Measurements from ENCODE around the gene MMP2.

The MMP2 gene

GRCh38 chr16:55471448-55472097 lies 7.4 kb upstream of the MMP2 start:
- H3K27ac ChIP-seq (replicated peaks; ENCODE audit: low read length) = no peak overlapping the region
- no peak for DNase-seq (ENCODE audit: low spot score)
- no peak overlapping the region for H3K4me3 ChIP-seq (ENCODE audit: low read length in 2 of 2)

GRCh38 chr16:55473587-55473986 lies 5.4 kb upstream of the MMP2 start:
- Histone ChIP-seq H2AFZ (ENCODE audit: low read length) (no peak overlapping the region), H3K4ac (ENCODE audit: low read length) (no peak overlapping the region), H3K4me3 (ENCODE audit: low read length in 2 of 2) (no peak overlapping the region), H3K27me3 (ENCODE audit: control insufficient read depth in 3 of 3, insufficient read depth in 3 of 3, low read depth in 1 of 3, low read length in 3 of 3) (peaks cover 0 to 11% (median 7%) of the 10 kb centered on the region in 3 experiments), H3K4me1 (ENCODE audit: control insufficient read depth in 2 of 2, insufficient read depth in 1 of 2, low read depth in 1 of 2, low read length in 2 of 2) (peaks cover under 1 to 1% of the 10 kb centered on the region in 2 donors), H3K27ac (replicated peaks; ENCODE audit: low read length) (no peak overlapping the region), H3K23ac (ENCODE audit: low read depth, low read length, poor library complexity) (no peak overlapping the region), H2BK120ac (ENCODE audit: low read depth, low read length) (no peak overlapping the region), H3K18ac (ENCODE audit: low read length) (no peak overlapping the region), H3K4me2 (ENCODE audit: insufficient read depth, low read length, poor library complexity, severe bottlenecking) (no peak overlapping the region), H3K9ac (ENCODE audit: low read depth, low read length, poor library complexity) (no peak overlapping the region), H3K9me3 (replicated peaks in 1 of 2; ENCODE audit: control insufficient read depth in 2 of 2, insufficient read depth in 1 of 2, low read depth in 1 of 2, low read length in 2 of 2) (peaks cover 0 to 3% of the 10 kb centered on the region in 2 donors), H2BK15ac (ENCODE audit: low read length) (no peak overlapping the region), H3K36me3 (replicated peaks in 1 of 2; ENCODE audit: control insufficient read depth in 2 of 2, insufficient read depth in 2 of 2, low read length in 2 of 2) (no peaks in the 10 kb centered on the region), H2AK5ac (ENCODE audit: low read depth, low read length) (no peak overlapping the region), H4K91ac (ENCODE audit: low read depth, low read length, poor library complexity) (no peak overlapping the region), H2BK5ac (ENCODE audit: low read length) (no peak overlapping the region), H3K14ac (ENCODE audit: low read length) (no peak overlapping the region), H4K8ac (ENCODE audit: low read depth, low read length) (no peak overlapping the region), H2BK12ac (ENCODE audit: low read length) (no peak overlapping the region), H3K79me1 (ENCODE audit: low read depth, low read length) (no peaks in the 10 kb centered on the region)
- WGBS, 2 donors (ENCODE audit: extremely low coverage in 2 of 2, insufficient read length in 2 of 2, insufficient replicate concordance in 1 of 2) = no CpG with 5 or more reads among the region's 2 CpGs
- DNase-seq (ENCODE audit: low spot score) = no peak

More at GRCh38 chr16:55471448-55472097, 7.4 kb upstream of the MMP2 start:
- H3K79me1 ChIP-seq (ENCODE audit: low read depth, low read length) = no peaks in the 10 kb centered on the region
- H2AK5ac ChIP-seq (ENCODE audit: low read depth, low read length) = no peak overlapping the region
- no peak overlapping the region for H3K4ac ChIP-seq (ENCODE audit: low read length)
- peaks cover 0 to 3% of the 10 kb centered on the region in 2 donors for H3K9me3 ChIP-seq (replicated peaks in 1 of 2; ENCODE audit: control insufficient read depth in 2 of 2, insufficient read depth in 1 of 2, low read depth in 1 of 2, low read length in 2 of 2)
- H3K18ac ChIP-seq (ENCODE audit: low read length) = no peak overlapping the region
- H2AFZ ChIP-seq (ENCODE audit: low read length) = no peak overlapping the region
- H2BK15ac ChIP-seq (ENCODE audit: low read length) = no peak overlapping the region
- no peak overlapping the region for H4K91ac ChIP-seq (ENCODE audit: low read depth, low read length, poor library complexity)
- no peak overlapping the region for H2BK5ac ChIP-seq (ENCODE audit: low read length)
- no peaks in the 10 kb centered on the region for H3K4me1 ChIP-seq (ENCODE audit: control insufficient read depth in 2 of 2, insufficient read depth in 1 of 2, low read depth in 1 of 2, low read length in 2 of 2)
- no CpG with 5 or more reads among the region's 4 CpGs for WGBS, 2 donors (ENCODE audit: extremely low coverage in 2 of 2, insufficient read length in 2 of 2, insufficient replicate concordance in 1 of 2)
- H3K9ac ChIP-seq (ENCODE audit: low read depth, low read length, poor library complexity) = no peak overlapping the region
- no peak overlapping the region for H2BK120ac ChIP-seq (ENCODE audit: low read depth, low read length)
- H3K23ac ChIP-seq (ENCODE audit: low read depth, low read length, poor library complexity) = no peak overlapping the region
- H3K36me3 ChIP-seq (replicated peaks in 1 of 2; ENCODE audit: control insufficient read depth in 2 of 2, insufficient read depth in 2 of 2, low read length in 2 of 2) = no peaks in the 10 kb centered on the region
- H4K8ac ChIP-seq (ENCODE audit: low read depth, low read length) = no peak overlapping the region
- H2BK12ac ChIP-seq (ENCODE audit: low read length) = no peak overlapping the region
- no peak overlapping the region for H3K14ac ChIP-seq (ENCODE audit: low read length)
- H3K4me2 ChIP-seq (ENCODE audit: insufficient read depth, low read length, poor library complexity, severe bottlenecking) = no peak overlapping the region
- H3K27me3 ChIP-seq (ENCODE audit: control insufficient read depth in 3 of 3, insufficient read depth in 3 of 3, low read depth in 1 of 3, low read length in 3 of 3) = peaks cover 0 to 13% (median 0%) of the 10 kb centered on the region in 3 experiments

GRCh38 chr16:55474821-55475220 lies 4.2 kb upstream of the MMP2 start:
- H2BK15ac ChIP-seq (ENCODE audit: low read length) = no peak overlapping the region
- no peak overlapping the region for H3K9ac ChIP-seq (ENCODE audit: low read depth, low read length, poor library complexity)
- no peak overlapping the region for H4K91ac ChIP-seq (ENCODE audit: low read depth, low read length, poor library complexity)
- H2BK120ac ChIP-seq (ENCODE audit: low read depth, low read length) = no peak overlapping the region
- H4K8ac ChIP-seq (ENCODE audit: low read depth, low read length) = no peak overlapping the region
- H3K4me3 ChIP-seq (ENCODE audit: low read length in 2 of 2) = no peak overlapping the region
- H2AK5ac ChIP-seq (ENCODE audit: low read depth, low read length) = no peak overlapping the region
- no peak overlapping the region for H3K23ac ChIP-seq (ENCODE audit: low read depth, low read length, poor library complexity)
- no CpG with 5 or more reads among the region's 3 CpGs for WGBS, 2 donors (ENCODE audit: extremely low coverage in 2 of 2, insufficient read length in 2 of 2, insufficient replicate concordance in 1 of 2)
- no peaks in the 10 kb centered on the region for H3K36me3 ChIP-seq (replicated peaks in 1 of 2; ENCODE audit: control insufficient read depth in 2 of 2, insufficient read depth in 2 of 2, low read length in 2 of 2)
- H3K14ac ChIP-seq (ENCODE audit: low read length) = no peak overlapping the region
- H3K9me3 ChIP-seq (replicated peaks in 1 of 2; ENCODE audit: control insufficient read depth in 2 of 2, insufficient read depth in 1 of 2, low read depth in 1 of 2, low read length in 2 of 2) = peaks cover 0 to 3% of the 10 kb centered on the region in 2 donors
- no peak overlapping the region for H3K18ac ChIP-seq (ENCODE audit: low read length)
- DNase-seq (ENCODE audit: low spot score) = no peak
- no peak overlapping the region for H3K27ac ChIP-seq (replicated peaks; ENCODE audit: low read length)
- no peak overlapping the region for H3K4me2 ChIP-seq (ENCODE audit: insufficient read depth, low read length, poor library complexity, severe bottlenecking)
- no peaks in the 10 kb centered on the region for H3K79me1 ChIP-seq (ENCODE audit: low read depth, low read length)
- no peak overlapping the region for H3K4ac ChIP-seq (ENCODE audit: low read length)
- peaks cover 3 to 4% of the 10 kb centered on the region in 2 donors for H3K4me1 ChIP-seq (ENCODE audit: control insufficient read depth in 2 of 2, insufficient read depth in 1 of 2, low read depth in 1 of 2, low read length in 2 of 2)
- no peak overlapping the region for H2BK12ac ChIP-seq (ENCODE audit: low read length)
- no peak overlapping the region for H2AFZ ChIP-seq (ENCODE audit: low read length)
- no peak overlapping the region for H2BK5ac ChIP-seq (ENCODE audit: low read length)
- peaks cover 0 to 11% (median 8%) of the 10 kb centered on the region in 3 experiments for H3K27me3 ChIP-seq (ENCODE audit: control insufficient read depth in 3 of 3, insufficient read depth in 3 of 3, low read depth in 1 of 3, low read length in 3 of 3)

- H2BK5ac ChIP-seq (ENCODE audit: low read length) = no peak overlapping the region
- H3K4me1 ChIP-seq (ENCODE audit: control insufficient read depth in 2 of 2, insufficient read depth in 1 of 2, low read depth in 1 of 2, low read length in 2 of 2) = peaks cover 7% of the 10 kb centered on the region in 2 donors
- H3K4me2 ChIP-seq (ENCODE audit: insufficient read depth, low read length, poor library complexity, severe bottlenecking) = no peak overlapping the region
- H3K18ac ChIP-seq (ENCODE audit: low read length) = no peak overlapping the region
- no peak overlapping the region for H3K27ac ChIP-seq (replicated peaks; ENCODE audit: low read length)
- peaks cover 0 to 14% (median 9%) of the 10 kb centered on the region in 3 experiments for H3K27me3 ChIP-seq (ENCODE audit: control insufficient read depth in 3 of 3, insufficient read depth in 3 of 3, low read depth in 1 of 3, low read length in 3 of 3)
- no peak overlapping the region for H2BK15ac ChIP-seq (ENCODE audit: low read length)
- no peak overlapping the region for H3K14ac ChIP-seq (ENCODE audit: low read length)
- H3K36me3 ChIP-seq (replicated peaks in 1 of 2; ENCODE audit: control insufficient read depth in 2 of 2, insufficient read depth in 2 of 2, low read length in 2 of 2) = no peaks in the 10 kb centered on the region
- no peak overlapping the region for H2BK12ac ChIP-seq (ENCODE audit: low read length)
- H2BK120ac ChIP-seq (ENCODE audit: low read depth, low read length) = no peak overlapping the region
- H2AFZ ChIP-seq (ENCODE audit: low read length) = no peak overlapping the region
- H3K9ac ChIP-seq (ENCODE audit: low read depth, low read length, poor library complexity) = no peak overlapping the region
- no CpG with 5 or more reads among the region's 5 CpGs for WGBS, 2 donors (ENCODE audit: extremely low coverage in 2 of 2, insufficient read length in 2 of 2, insufficient replicate concordance in 1 of 2)
- H2AK5ac ChIP-seq (ENCODE audit: low read depth, low read length) = no peak overlapping the region
- H3K79me1 ChIP-seq (ENCODE audit: low read depth, low read length) = no peaks in the 10 kb centered on the region
- no peak overlapping the region for H3K23ac ChIP-seq (ENCODE audit: low read depth, low read length, poor library complexity)
- H3K4me3 ChIP-seq (ENCODE audit: low read length in 2 of 2) = no peak overlapping the region
- no peak overlapping the region for H4K8ac ChIP-seq (ENCODE audit: low read depth, low read length)
- no peak overlapping the region for H4K91ac ChIP-seq (ENCODE audit: low read depth, low read length, poor library complexity)
- H3K9me3 ChIP-seq (replicated peaks in 1 of 2; ENCODE audit: control insufficient read depth in 2 of 2, insufficient read depth in 1 of 2, low read depth in 1 of 2, low read length in 2 of 2) = peaks cover 0 to 3% of the 10 kb centered on the region in 2 donors
- DNase-seq (ENCODE audit: low spot score) = no peak
- H3K4ac ChIP-seq (ENCODE audit: low read length) = no peak overlapping the region
Measured at GRCh38 chr16:55475919-55476318, 3.1 kb upstream of the MMP2 start.
